ENCODE results near the gene CCR4.
"Not testable (repeated sequence)": the region's sequence is repeated elsewhere in the genome, so short reads cannot be mapped to it uniquely, and the experiment has no call there.

Gene CCR4

GRCh38 chr3:32963871-32964270, 12.4 kb downstream of the CCR4 start:
- TF ChIP-seq SUZ12 (IDR thresholded peaks at IDR 0.05) (no peak), BHLHE40 (IDR thresholded peaks at IDR 0.05; ENCODE audit: borderline replicate concordance) (no peak), CTBP1 (IDR thresholded peaks at IDR 0.05; ENCODE audit: borderline replicate concordance) (no peak), FOXA1 (IDR thresholded peaks at IDR 0.05) (no peak), FOXM1 (IDR thresholded peaks at IDR 0.05; ENCODE audit: borderline replicate concordance) (no peak), ELF4 (IDR thresholded peaks at IDR 0.05) (no peak), ARNT (IDR thresholded peaks at IDR 0.05) (no peak)
- no peak for DNase-seq (ENCODE audit: extremely low spot score)
- ChIA-PET CTCF (no interaction called here), POLR2A (no interaction called here)

GRCh38 chr3:32964781-32965180, 13.3 kb downstream of the CCR4 start:
- POLR2A ChIA-PET; DNase-seq (ENCODE audit: extremely low spot score); CTCF ChIA-PET: not testable (repeated sequence)

GRCh38 chr3:32965617-32966213, 14.3 kb downstream of the CCR4 start:
- CTCF ChIA-PET; DNase-seq (ENCODE audit: extremely low spot score); POLR2A ChIA-PET: not testable (repeated sequence)

GRCh38 chr3:32966627-32967026, 15.2 kb downstream of the CCR4 start:
- POLR2A ChIA-PET = not testable (repeated sequence)

GRCh38 chr3:32968166-32968919, 16.9 kb downstream of the CCR4 start:
- POLR2A ChIA-PET = no interaction called here

More at GRCh38 chr3:32966627-32967026, 15.2 kb downstream of the CCR4 start:
- DNase-seq (ENCODE audit: extremely low spot score); CTCF ChIA-PET: not testable (repeated sequence)

GRCh38 chr3:32968920-32969389, 17.5 kb downstream of the CCR4 start:
- CTCF ChIA-PET = interaction anchor here (0.6 kb wide), 1 partner anchor 297 kb away, joined by 4 read pairs; no protein-coding TSS in a partner anchor
- TF ChIP-seq HDGF (IDR thresholded peaks at IDR 0.05; ENCODE audit: borderline replicate concordance) (no peak), SUZ12 (IDR thresholded peaks at IDR 0.05) (no peak), ARNT (IDR thresholded peaks at IDR 0.05) (no peak), FOXK2 (IDR thresholded peaks at IDR 0.05) (no peak), CTBP1 (IDR thresholded peaks at IDR 0.05; ENCODE audit: borderline replicate concordance) (no peak), FOXM1 (IDR thresholded peaks at IDR 0.05; ENCODE audit: borderline replicate concordance) (no peak), SP1 (IDR thresholded peaks at IDR 0.05) (no peak), BHLHE40 (IDR thresholded peaks at IDR 0.05; ENCODE audit: borderline replicate concordance) (no peak)
- no peak for DNase-seq (ENCODE audit: extremely low spot score)
- POLR2A ChIA-PET = no interaction called here

More at GRCh38 chr3:32968166-32968919, 16.9 kb downstream of the CCR4 start:
- DNase-seq (ENCODE audit: extremely low spot score) = no peak
- TF ChIP-seq SP1 (IDR thresholded peaks at IDR 0.05) = no peak
- TF ChIP-seq L3MBTL2 (conservative IDR thresholded peaks at IDR 0.05) = no peak
- no peak for TF ChIP-seq HDGF (IDR thresholded peaks at IDR 0.05; ENCODE audit: borderline replicate concordance)
- TF ChIP-seq FOXM1 (IDR thresholded peaks at IDR 0.05; ENCODE audit: borderline replicate concordance) = no peak
- no peak for TF ChIP-seq FOXK2 (IDR thresholded peaks at IDR 0.05)
- no peak for TF ChIP-seq BHLHE40 (IDR thresholded peaks at IDR 0.05; ENCODE audit: borderline replicate concordance)
- CTCF ChIA-PET = interaction anchor here (0.6 kb wide), 1 partner anchor 296 kb away, joined by 4 read pairs; no protein-coding TSS in a partner anchor

GRCh38 chr3:32969656-32970055, 18.2 kb downstream of the CCR4 start:
- ChIA-PET POLR2A (no interaction called here), CTCF (no interaction called here)
- TF ChIP-seq FOXM1 (IDR thresholded peaks at IDR 0.05; ENCODE audit: borderline replicate concordance) (no peak), ZNF384 (IDR thresholded peaks at IDR 0.05) (no peak), BHLHE40 (IDR thresholded peaks at IDR 0.05; ENCODE audit: borderline replicate concordance) (no peak), PKNOX1 (IDR thresholded peaks at IDR 0.05) (no peak), NFRKB (IDR thresholded peaks at IDR 0.05) (no peak), LEF1 (IDR thresholded peaks at IDR 0.05; ENCODE audit: borderline replicate concordance) (no peak), HDGF (IDR thresholded peaks at IDR 0.05; ENCODE audit: borderline replicate concordance) (no peak), SUZ12 (IDR thresholded peaks at IDR 0.05) (no peak), L3MBTL2 (conservative IDR thresholded peaks at IDR 0.05) (no peak), FOXK2 (IDR thresholded peaks at IDR 0.05) (no peak), FOXA1 (IDR thresholded peaks at IDR 0.05) (no peak), ELF4 (IDR thresholded peaks at IDR 0.05) (no peak), TARDBP (IDR thresholded peaks at IDR 0.05) (no peak), ARNT (IDR thresholded peaks at IDR 0.05) (no peak), CTBP1 (IDR thresholded peaks at IDR 0.05; ENCODE audit: borderline replicate concordance) (no peak), SP1 (IDR thresholded peaks at IDR 0.05) (no peak)
- no peak for DNase-seq (ENCODE audit: extremely low spot score)

GRCh38 chr3:32971291-32971690, 19.8 kb downstream of the CCR4 start:
- CTCF ChIA-PET; DNase-seq (ENCODE audit: extremely low spot score); POLR2A ChIA-PET: not testable (repeated sequence)
